NB4 (cell line): ENCODE measurements around the gene PDE4A.

Experiments
- POLR2A ChIP-seq: IDR thresholded peaks from 2 replicates; pipeline ENCODE4 v1.6.1; 2011; ENCODE audit warnings: mild to moderate bottlenecking; ENCODE audit not compliant: insufficient read length; ENCODE audit errors: extremely low read depth
- TF ChIP-seq, protein P1 (sequence below): IDR thresholded peaks from one replicate; pipeline ENCODE4 v1.5.1; 2012; ENCODE audit warnings: low read depth, low read length
- TF ChIP-seq, protein P2 (sequence below): IDR thresholded peaks from 2 replicates; pipeline ENCODE4 v1.6.1; 2011; ENCODE audit warnings: low read depth, low read length

DNA sequence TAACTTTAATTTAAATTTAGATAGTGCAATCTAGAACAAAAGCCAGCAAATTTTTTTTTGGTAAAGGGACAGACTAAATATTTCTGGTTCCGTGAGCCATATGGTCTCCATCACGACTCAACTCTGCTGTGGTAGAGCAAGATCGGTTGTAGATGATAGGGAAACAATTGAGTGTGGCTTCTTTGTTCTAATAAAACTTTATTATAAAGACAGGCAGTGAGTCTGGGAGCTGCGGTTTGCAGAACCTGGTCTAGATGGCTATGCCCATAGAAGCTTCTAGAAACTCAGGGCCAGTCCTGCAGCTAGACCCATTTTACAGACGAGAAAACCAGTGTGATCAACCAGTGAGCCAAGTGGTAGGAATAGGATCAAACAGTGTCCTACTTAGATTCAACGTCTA, 28.2 kb upstream of the PDE4A start:
- TF ChIP-seq, protein P1, sequence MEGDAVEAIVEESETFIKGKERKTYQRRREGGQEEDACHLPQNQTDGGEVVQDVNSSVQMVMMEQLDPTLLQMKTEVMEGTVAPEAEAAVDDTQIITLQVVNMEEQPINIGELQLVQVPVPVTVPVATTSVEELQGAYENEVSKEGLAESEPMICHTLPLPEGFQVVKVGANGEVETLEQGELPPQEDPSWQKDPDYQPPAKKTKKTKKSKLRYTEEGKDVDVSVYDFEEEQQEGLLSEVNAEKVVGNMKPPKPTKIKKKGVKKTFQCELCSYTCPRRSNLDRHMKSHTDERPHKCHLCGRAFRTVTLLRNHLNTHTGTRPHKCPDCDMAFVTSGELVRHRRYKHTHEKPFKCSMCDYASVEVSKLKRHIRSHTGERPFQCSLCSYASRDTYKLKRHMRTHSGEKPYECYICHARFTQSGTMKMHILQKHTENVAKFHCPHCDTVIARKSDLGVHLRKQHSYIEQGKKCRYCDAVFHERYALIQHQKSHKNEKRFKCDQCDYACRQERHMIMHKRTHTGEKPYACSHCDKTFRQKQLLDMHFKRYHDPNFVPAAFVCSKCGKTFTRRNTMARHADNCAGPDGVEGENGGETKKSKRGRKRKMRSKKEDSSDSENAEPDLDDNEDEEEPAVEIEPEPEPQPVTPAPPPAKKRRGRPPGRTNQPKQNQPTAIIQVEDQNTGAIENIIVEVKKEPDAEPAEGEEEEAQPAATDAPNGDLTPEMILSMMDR: no peak
- no peak for TF ChIP-seq POLR2A
- TF ChIP-seq, protein P2, sequence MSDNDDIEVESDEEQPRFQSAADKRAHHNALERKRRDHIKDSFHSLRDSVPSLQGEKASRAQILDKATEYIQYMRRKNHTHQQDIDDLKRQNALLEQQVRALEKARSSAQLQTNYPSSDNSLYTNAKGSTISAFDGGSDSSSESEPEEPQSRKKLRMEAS: no peak
